Esophagus muscularis mucosa (tissue), 4 donors: ENCODE measurements around the gene WDR5.

Experiments
- CTCF ChIP-seq, 3 experiments: fragments of 200-600 bp in 2 of 3; fragments of 450-650 bp in 1 of 3; sonication (generic) in 2 of 3; IDR thresholded peaks; one replicate each; pipeline ENCODE4 v1.5.1; 2017 to 2019; ENCODE audit warnings: antibody characterized with exemption in 3 of 3, mild to moderate bottlenecking in 2 of 3, moderate library complexity in 1 of 3
- EP300 ChIP-seq: sonication (generic); formaldehyde crosslinking; IDR thresholded peaks from one replicate; pipeline ENCODE4 v1.6.1; 2017; ENCODE audit warnings: antibody characterized with exemption
- POLR2A ChIP-seq: fragments of 450-650 bp; IDR thresholded peaks from one replicate; pipeline ENCODE4 v1.6.1; 2017; ENCODE audit warnings: antibody characterized with exemption, moderate library complexity, mild to moderate bottlenecking, low read depth
- POLR2AphosphoS5 ChIP-seq, 2 donors: sonication (generic); formaldehyde crosslinking; IDR thresholded peaks; one replicate each; pipeline ENCODE4 v1.6.1; 2017; ENCODE audit warnings: antibody characterized with exemption in 2 of 2

GRCh38 chr9:134131471-134132207, 4.2 kb upstream of the WDR5 start:
- TF ChIP-seq CTCF (IDR thresholded peaks at IDR 0.05): no peak
- TF ChIP-seq POLR2A: no peak
- no peak for TF ChIP-seq POLR2AphosphoS5 (IDR thresholded peaks at IDR 0.05)
- no peak for TF ChIP-seq EP300
